Cardiac fibroblast (primary cell): Measurements from ENCODE around the gene SCN4B.

ENCODE experiments used
- DNase-seq, 2 donors: peaks; one replicate each; pipeline versions ENCODE4 v3.0.0 to v3.0.0-alpha.2; 2010; ENCODE audit warnings: low read depth in 2 of 2
- H3K4me3 ChIP-seq, 2 donors: replicated peaks in 1 of 2; 1 replicate in 1 of 2; 2 replicates in 1 of 2; pipeline ENCODE4 v1.5.1; 2011; ENCODE audit warnings: low read depth in 2 of 2, low read length in 2 of 2, mild to moderate bottlenecking in 2 of 2, moderate library complexity in 1 of 2
- TF ChIP-seq, protein P1 (sequence below): IDR thresholded peaks from one replicate; pipeline ENCODE4 v1.5.1; 2011; ENCODE audit warnings: low read depth, mild to moderate bottlenecking, low read length, inconsistent platforms

The SCN4B gene

DNA sequence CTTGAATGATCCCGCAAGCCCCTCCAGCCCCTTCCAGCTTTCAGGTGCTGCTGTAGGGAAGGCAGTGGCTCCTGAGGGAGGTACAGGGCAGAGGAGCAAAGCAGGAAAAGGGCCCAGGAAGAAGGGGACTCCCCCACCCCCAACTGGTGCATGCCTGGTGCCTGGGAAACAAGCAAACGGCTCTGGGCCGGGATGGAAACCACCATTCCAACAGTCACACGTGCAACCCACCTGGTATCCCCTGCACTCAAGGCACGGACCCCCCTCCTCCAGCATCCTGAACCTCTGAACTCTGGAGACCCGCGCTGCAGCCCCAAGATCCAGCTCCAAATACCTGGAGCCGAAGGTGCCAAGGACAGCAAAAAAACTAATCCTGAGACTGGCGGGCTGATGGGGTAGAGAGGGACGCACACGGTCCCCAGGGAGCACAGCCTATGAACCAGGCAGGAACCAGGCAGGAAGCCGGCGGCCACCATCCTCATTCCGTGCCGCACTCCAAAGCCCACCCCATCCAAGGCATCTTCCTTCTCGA, 537 bp downstream of the SCN4B start:
- TF ChIP-seq, protein P1, sequence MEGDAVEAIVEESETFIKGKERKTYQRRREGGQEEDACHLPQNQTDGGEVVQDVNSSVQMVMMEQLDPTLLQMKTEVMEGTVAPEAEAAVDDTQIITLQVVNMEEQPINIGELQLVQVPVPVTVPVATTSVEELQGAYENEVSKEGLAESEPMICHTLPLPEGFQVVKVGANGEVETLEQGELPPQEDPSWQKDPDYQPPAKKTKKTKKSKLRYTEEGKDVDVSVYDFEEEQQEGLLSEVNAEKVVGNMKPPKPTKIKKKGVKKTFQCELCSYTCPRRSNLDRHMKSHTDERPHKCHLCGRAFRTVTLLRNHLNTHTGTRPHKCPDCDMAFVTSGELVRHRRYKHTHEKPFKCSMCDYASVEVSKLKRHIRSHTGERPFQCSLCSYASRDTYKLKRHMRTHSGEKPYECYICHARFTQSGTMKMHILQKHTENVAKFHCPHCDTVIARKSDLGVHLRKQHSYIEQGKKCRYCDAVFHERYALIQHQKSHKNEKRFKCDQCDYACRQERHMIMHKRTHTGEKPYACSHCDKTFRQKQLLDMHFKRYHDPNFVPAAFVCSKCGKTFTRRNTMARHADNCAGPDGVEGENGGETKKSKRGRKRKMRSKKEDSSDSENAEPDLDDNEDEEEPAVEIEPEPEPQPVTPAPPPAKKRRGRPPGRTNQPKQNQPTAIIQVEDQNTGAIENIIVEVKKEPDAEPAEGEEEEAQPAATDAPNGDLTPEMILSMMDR, result no peak
- peak overlapping the region in 1 of 2 donors; percentile 25 for H3K4me3 ChIP-seq

GRCh38 chr11:118151431-118151830, 1.2 kb downstream of the SCN4B start:
- DNase-seq, result no peak
- TF ChIP-seq, protein P1, result no peak
- no peak overlapping the region for H3K4me3 ChIP-seq

More for the DNA sequence above, 537 bp downstream of the SCN4B start:
- DNase-seq, result no peak

GRCh38 chr11:118149493-118149892, 3.1 kb downstream of the SCN4B start:
- H3K4me3 ChIP-seq, result no peak overlapping the region
- DNase-seq, result no peak

GRCh38 chr11:118148856-118149255, 3.8 kb downstream of the SCN4B start:
- no peak for DNase-seq
- TF ChIP-seq, protein P1, result no peak
- H3K4me3 ChIP-seq, result no peak overlapping the region

More at GRCh38 chr11:118149493-118149892, 3.1 kb downstream of the SCN4B start:
- TF ChIP-seq, protein P1, result no peak

DNA sequence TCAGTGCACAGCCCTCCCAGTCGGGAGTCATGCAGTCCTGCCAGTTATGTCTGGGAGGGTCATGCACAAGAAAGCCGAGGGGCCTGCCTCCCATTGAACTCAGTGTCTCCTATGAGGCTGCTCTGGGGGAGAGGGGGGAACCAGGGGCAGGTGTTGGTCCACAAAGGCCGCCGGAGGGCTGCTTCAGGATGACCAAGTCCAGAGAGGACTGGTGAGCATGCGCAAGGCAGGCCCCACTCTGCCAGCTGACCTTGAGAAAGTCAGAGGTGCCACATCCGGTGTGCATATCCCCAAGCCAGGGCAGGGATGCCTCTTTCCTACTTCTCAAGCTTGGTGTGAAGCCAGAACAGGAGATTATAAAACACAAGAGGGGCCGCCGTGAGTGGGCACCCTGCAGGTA, 4.4 kb downstream of the SCN4B start:
- no peak for DNase-seq
- TF ChIP-seq, protein P1, result no peak
- no peak overlapping the region for H3K4me3 ChIP-seq

- no peak for DNase-seq
- no peak overlapping the region for H3K4me3 ChIP-seq
- TF ChIP-seq, protein P1, result no peak
Measured at GRCh38 chr11:118147502-118147901, 5.1 kb downstream of the SCN4B start.

GRCh38 chr11:118146554-118146953, 6.1 kb downstream of the SCN4B start:
- TF ChIP-seq, protein P1, result no peak
- no peak overlapping the region for H3K4me3 ChIP-seq

More at GRCh38 chr11:118146554-118146953, 6.1 kb downstream of the SCN4B start:
- DNase-seq, result no peak
